Kidney capillary endothelial cell (primary cell): ENCODE measurements around the gene SUSD1.
"Not testable (repeated sequence)": the region's sequence is repeated elsewhere in the genome, so short reads cannot be mapped to it uniquely, and the experiment has no call there.

Source experiments
- DNase-seq: peaks from one replicate; pipeline ENCODE4 v3.0.0-alpha.2; 2018; ENCODE audit warnings: low spot score

Gene SUSD1

DNA sequence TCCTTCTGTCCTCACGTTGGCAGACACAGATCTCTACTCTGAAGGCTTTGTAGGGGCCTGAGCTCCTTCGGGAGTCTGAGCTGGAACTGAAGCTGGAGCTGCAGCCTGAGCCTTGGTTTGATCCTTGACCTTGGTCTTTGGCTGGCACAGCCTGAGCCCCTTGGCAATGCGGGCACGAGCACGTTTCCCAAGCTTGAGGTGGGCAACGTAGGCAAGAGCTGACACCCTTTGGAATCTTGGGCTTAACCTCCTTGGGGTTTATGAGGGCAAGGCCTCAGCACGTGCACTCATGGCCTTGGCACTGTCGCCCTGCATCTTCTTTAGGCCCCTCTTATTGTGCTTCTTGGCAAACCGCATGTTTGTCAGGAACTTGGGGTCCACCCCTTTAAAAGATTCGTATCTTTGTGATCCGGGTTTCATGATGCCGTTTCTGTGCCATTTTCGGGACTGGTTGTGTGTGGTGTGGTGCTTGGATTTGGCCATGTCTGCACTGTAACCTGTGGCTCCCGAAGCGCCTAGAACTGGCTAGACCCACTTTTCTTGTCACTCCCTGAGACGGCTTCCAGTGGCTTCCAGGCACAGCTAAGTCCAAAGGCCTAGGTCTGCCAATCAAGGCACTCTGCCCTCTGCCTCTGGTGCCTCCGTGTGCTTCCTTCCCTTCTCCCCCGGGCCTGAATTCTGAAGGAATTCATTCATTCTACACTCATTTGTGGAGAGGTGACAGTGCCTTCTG, 1.4 kb downstream of the SUSD1 start:
- DNase-seq, result no peak

DNA sequence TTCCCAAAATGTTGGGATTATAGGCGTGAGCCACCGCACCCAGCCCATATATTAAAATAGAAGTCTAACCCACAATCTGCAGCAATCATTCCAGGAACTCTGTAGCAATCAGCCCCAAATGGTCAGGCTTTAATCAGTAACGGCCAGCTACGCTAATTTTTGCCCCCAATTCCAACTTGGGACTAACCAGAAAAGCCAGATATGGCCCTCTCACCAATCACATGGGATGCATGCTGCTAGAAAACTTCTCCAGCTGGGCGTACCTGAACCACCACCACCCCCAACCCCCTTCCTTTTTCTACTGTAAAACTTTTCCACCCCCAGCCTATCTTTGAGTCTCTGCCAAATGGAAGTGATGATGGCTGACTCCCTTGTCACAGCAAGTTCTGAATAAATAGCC, 4.1 kb downstream of the SUSD1 start:
- DNase-seq, result no peak

DNA sequence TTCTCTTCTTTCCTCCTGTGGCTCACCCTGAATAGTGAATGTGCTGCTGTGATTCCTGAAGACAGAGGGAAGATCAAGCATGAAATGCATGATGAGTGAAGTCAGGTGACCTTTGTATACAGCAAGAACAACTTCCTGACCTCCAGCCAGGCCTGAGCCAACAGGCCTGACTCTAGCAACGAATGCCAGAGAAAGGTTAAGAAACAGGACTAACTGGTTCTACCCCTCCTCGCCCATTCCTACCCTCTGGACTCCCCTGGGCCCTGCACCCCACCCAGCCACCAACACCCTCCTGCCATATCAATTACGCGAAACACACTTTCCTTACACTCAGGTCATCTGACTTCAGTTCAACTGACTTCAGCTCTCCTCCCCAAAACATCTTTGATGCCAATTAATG, 4.9 kb downstream of the SUSD1 start:
- DNase-seq, result no peak

GRCh38 chr9:112169368-112169767, 5.7 kb downstream of the SUSD1 start:
- no peak for DNase-seq

DNA sequence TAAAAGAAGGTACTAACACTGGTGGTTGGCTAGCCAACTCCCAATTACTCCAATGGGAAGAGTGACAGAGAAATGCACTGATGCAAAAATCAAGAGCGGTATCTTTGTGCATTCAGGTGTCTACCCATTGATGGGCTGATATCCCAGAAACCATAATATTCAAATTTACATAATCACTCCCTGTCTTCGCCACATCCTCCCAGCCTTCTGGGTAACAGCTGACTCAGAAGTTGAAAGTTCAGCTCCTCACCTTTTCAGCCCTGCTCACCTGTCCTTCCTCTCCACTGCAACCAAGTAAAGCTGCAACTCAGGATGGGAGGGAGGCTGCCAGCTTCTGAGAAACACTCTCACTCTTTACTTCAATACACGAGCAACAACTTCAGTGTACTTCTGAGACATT, 6.9 kb downstream of the SUSD1 start:
- no peak for DNase-seq

DNA sequence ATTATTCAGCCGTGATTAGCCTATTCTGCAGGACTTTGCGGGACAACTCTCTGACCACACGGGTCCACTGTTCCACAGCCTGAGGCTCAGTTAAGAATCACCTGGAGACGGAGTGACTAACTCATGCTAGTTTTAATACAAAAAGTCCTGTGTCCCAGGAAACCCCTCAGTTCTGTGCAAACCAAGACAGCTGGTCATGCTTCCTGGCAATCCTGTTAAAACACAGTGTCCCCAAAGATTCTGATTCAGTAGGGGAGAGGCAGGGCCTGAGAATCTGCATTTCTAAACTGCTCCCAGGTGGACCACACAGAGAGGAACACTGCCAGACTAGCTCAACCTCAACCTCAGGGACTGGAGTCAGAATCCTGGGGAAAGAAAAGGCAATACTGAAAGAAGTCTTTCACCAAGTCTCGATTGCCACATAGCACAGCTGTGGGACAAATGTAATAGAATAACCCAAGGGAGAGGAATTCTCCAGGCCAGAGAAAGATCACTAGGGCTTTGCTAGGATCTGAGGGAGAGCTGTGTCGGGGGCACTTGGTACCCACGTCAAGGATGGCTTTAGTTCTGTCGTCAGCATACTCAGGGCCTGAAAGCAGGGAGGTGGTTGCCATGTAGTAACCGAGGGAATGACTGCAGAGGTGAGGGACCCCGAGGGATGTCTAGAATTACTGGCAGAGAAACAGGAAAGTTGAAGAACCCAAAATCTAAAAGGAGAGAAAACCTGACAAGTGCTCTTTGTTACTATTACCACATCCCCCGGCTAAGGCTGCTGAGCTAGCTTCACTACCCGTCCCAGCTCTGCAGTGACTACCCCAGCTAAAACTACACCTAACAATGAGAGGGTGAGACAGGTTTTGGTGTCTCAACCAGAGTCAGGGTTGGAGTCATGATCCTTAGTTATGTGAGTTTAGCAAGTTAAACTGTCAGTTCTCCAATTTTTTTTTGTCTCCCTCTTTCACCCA, 8.6 kb downstream of the SUSD1 start:
- DNase-seq, result no peak

DNA sequence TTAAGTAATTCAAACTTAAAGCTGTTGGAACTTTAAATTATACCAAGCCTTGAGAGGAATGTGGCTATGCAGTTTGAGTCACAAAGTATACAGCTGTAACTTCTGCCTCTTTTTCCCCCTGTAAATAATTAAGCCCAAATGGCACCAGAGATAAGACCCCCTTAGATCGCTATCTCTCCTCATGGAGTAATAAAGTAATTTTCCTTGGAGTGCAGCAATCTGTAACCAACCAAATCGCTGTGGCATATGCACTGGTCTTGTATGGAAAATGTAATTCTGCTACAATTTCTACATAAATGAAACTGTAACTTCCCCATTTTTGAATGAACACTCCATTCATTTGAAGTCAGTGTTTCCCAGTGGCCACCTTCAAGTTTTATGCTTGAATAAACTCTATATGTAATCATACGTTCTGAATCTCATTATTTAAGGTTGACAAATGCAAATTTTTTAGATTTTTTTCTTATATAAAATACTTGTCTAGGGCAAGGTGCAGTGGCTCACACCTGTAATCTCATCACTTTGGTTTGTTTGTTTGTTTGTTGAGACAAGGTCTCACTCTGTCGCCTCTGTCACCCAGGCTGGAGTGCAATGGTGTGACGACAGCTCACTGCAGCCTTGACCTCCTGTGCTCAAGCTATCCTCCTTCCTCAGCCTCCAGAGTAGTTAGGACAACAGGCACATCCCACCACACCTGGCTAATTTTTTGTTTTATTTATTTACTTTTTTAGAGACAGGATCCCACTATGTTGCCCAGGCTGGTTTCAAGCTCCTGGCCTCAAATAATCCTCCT, 12.3 kb downstream of the SUSD1 start:
- no peak for DNase-seq

GRCh38 chr9:112159781-112160180, 15.3 kb downstream of the SUSD1 start:
- DNase-seq, result no peak

DNA sequence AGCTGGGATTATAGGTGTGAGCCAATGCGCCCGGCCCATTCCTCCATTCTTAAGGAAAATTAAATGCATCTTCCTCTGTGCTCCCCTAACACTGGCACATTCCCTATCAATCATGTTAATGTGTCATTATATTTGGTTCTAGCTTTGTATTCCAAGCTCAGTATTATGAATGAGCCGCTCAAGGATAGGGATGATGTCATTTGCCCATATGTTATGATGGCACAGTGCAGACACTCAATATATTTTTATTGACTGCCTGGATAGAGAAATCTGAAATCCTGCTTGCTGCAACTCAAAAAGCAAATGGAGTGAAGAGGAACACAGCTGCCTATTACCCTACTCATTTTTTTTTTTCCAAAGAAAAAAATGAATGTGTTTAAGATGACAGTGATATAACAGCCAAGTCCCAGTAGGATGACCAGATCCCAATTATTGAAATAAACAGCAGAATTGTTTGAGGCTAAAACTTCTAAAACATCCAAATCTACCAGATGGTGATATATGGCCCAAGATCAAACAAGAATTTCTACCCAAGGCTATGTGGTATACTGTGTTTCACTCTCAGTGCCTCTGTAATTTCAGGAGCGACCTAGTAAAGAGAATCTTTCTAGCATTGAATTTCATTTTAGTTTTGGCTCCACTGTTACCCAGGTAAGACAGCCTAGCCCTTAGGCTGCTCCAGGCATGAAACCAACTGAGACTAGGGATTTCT, 16.3 kb downstream of the SUSD1 start:
- no peak for DNase-seq

DNA sequence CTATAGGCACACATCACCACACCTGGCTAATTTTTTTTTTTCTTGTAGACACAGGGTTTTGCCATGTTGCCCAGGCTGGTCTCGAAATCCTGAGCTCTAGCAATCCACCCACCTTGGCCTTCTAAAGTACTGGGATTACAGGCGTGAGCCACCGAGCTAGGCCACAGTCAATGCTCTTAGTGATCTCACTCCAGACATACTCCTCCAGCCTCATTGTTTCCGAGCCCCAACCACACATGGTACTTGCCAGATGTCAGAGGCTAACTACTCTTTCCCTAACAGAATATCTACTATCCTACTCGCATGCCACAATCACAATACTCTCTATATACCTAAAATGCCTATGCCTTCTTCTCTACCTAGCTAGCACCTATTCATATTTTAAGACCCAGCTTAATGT, 17.1 kb downstream of the SUSD1 start:
- no peak for DNase-seq

GRCh38 chr9:112157087-112157486, 18.0 kb downstream of the SUSD1 start:
- no peak for DNase-seq

DNA sequence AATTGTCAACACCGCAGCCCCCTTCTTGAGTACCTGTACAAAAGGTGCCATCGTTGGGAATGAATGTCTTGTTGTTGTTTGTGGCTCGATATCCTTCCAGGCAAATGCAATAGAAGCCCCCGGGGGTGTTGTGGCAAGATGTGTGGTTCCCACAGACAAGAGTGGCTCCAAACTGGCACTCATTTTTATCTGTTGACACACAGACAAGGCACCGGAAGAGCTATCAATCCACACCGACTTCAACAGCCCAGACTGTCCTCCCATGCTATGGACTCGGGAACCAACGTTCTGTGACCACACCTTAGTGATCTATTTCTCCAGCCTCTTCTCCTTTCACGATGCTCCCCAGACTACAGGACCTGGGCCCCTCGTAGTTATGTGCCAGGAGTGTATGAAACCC, 25.9 kb downstream of the SUSD1 start:
- DNase-seq, result no peak

- no peak for DNase-seq
These were observed 29.2 kb downstream of the SUSD1 start for GRCh38 chr9:112145886-112146285.

GRCh38 chr9:112144807-112145206, 30.3 kb downstream of the SUSD1 start:
- no peak for DNase-seq

DNA sequence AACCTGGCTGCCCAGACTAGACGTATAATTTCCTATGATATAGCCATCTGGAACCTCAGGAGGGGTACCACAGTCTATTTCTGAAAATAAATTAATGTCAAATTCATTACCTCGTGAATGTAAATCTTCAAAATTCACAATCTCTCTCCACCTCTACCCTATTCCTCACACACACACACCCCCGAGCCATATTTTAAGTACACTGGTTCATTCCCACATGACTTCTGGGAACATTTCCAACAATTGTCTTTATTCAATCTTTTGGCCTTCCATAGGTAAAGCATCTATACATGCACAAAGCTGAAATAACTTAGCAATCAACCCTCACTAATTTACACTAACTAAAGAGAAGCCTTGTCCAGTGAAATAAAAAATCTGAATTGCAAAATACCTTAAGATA, 32.7 kb downstream of the SUSD1 start:
- no peak for DNase-seq

GRCh38 chr9:112140936-112141335, 34.2 kb downstream of the SUSD1 start:
- DNase-seq, result no peak

DNA sequence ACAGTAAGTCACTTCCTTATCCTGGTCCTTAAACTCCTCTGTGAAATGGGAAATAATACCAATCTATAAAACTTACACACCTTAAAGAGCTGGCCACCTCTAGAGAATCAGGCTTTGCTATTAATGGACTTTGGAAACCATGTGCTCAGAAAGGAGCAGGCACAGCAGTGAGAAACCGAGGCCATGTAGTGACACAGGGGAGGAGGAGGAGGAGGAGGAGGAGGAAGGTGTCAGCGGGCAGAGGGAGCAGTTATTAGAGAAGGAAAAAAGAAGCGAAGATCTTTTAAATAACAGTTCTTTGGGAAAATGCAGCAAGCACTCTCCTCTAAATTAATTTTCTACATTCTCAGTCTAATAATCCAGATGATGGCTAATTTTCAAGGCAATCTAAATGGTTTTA, 38.0 kb downstream of the SUSD1 start:
- no peak for DNase-seq

DNA sequence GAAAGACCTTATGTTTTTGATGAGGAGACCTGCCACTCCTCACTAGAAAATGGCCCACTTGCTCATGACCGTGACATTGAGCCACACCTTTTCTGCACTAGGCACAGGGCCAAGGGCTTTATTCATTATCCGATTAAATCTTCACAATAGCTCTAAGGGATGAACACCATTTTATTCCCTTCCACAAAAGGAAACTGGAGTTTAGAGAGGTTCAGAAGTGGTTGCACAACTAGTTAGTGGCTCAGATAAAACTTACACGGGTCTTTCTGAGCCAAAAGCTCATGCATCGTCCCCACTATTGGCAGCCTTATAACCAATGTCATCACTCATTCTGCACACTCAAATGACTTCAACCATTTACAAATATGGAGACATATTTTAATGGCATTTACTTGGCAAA, 39.4 kb downstream of the SUSD1 start:
- no peak for DNase-seq

GRCh38 chr9:112133806-112134205, 41.3 kb downstream of the SUSD1 start:
- not testable (repeated sequence) for DNase-seq

GRCh38 chr9:112132356-112132755, 42.7 kb downstream of the SUSD1 start:
- no peak for DNase-seq

GRCh38 chr9:112130997-112131396, 44.1 kb downstream of the SUSD1 start:
- no peak for DNase-seq

GRCh38 chr9:112130347-112130746, 44.8 kb downstream of the SUSD1 start:
- no peak for DNase-seq
